HepG2 (cell line): ENCODE data around the gene SLC12A9.

Experiments used
- EZH2 ChIP-seq: conservative IDR thresholded peaks from 2 replicates; pipeline ENCODE4 v1.6.1; 2012; ENCODE audit warnings: mild to moderate bottlenecking, low read depth, low read length, moderate library complexity
- TCF7 ChIP-seq: sonication (generic); IDR thresholded peaks from 2 replicates; pipeline ENCODE4 v1.6.1; 2016; ENCODE audit warnings: antibody characterized with exemption, low read depth
- TF ChIP-seq, protein P1 (sequence below): sonication (generic); formaldehyde crosslinking; IDR thresholded peaks from 2 replicates; pipeline ENCODE4 v1.5.1; 2020; ENCODE audit warnings: mild to moderate bottlenecking, missing genetic modification reagents
- TF ChIP-seq, protein P2 (sequence below), 2 experiments: IDR thresholded peaks; 2 replicates each; pipeline ENCODE4 v1.6.1; 2011 to 2012; ENCODE audit warnings: low read length in 2 of 2, borderline replicate concordance in 1 of 2, low read depth in 1 of 2, mild to moderate bottlenecking in 1 of 2, moderate library complexity in 1 of 2

DNA sequence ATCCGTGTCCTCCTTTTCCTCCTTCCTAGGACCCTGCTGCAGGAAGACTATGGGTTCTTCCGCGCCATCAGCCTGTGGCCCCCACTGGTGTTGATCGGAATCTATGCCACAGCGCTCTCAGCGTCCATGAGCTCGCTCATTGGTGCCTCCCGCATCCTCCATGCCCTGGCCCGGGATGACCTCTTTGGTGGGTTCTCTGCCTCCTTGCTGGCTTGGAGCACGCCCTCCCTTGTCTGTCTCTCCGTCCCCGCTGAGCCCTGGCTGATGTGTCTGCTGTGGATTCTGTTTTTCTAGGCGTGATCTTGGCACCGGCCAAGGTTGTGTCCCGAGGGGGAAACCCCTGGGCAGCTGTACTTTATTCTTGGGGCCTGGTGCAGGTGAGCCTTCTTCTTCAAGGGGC is 7.3 kb downstream of the SLC12A9 start:
- TF ChIP-seq, protein P1, sequence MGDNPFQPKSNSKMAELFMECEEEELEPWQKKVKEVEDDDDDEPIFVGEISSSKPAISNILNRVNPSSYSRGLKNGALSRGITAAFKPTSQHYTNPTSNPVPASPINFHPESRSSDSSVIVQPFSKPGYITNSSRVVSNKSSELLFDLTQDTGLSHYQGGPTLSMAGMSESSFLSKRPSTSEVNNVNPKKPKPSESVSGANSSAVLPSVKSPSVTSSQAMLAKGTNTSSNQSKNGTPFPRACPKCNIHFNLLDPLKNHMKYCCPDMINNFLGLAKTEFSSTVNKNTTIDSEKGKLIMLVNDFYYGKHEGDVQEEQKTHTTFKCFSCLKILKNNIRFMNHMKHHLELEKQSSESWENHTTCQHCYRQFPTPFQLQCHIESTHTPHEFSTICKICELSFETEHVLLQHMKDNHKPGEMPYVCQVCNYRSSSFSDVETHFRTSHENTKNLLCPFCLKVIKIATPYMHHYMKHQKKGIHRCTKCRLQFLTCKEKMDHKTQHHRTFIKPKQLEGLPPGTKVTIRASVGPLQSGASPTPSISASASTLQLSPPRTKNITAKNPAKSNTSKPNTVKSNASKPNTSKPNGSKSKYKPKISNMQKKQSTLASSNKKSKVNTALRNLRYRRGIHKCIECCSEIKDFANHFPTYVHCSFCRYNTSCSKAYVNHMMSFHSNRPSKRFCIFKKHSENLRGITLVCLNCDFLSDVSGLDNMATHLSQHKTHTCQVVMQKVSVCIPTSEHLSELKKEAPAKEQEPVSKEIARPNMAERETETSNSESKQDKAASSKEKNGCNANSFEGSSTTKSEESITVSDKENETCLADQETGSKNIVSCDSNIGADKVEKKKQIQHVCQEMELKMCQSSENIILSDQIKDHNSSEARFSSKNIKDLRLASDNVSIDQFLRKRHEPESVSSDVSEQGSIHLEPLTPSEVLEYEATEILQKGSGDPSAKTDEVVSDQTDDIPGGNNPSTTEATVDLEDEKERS (CRISPR knock-in tag): no peak
- TF ChIP-seq TCF7: no peak
- TF ChIP-seq EZH2: no peak
- TF ChIP-seq, protein P2, sequence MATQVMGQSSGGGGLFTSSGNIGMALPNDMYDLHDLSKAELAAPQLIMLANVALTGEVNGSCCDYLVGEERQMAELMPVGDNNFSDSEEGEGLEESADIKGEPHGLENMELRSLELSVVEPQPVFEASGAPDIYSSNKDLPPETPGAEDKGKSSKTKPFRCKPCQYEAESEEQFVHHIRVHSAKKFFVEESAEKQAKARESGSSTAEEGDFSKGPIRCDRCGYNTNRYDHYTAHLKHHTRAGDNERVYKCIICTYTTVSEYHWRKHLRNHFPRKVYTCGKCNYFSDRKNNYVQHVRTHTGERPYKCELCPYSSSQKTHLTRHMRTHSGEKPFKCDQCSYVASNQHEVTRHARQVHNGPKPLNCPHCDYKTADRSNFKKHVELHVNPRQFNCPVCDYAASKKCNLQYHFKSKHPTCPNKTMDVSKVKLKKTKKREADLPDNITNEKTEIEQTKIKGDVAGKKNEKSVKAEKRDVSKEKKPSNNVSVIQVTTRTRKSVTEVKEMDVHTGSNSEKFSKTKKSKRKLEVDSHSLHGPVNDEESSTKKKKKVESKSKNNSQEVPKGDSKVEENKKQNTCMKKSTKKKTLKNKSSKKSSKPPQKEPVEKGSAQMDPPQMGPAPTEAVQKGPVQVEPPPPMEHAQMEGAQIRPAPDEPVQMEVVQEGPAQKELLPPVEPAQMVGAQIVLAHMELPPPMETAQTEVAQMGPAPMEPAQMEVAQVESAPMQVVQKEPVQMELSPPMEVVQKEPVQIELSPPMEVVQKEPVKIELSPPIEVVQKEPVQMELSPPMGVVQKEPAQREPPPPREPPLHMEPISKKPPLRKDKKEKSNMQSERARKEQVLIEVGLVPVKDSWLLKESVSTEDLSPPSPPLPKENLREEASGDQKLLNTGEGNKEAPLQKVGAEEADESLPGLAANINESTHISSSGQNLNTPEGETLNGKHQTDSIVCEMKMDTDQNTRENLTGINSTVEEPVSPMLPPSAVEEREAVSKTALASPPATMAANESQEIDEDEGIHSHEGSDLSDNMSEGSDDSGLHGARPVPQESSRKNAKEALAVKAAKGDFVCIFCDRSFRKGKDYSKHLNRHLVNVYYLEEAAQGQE (IDR thresholded peaks at IDR 0.05; ENCODE audit: borderline replicate concordance in 1 of 2, low read depth in 1 of 2, low read length in 2 of 2): no peak
